PC-3 (cell line): ENCODE measurements around the gene LGI2. TPM values are rescaled to one million over a fixed set of nuclear protein-coding genes. Genes with fewer than 3 reads are reported as not detected.

ENCODE experiments used
- ATAC-seq: fragments of 200-7000 bp; cut with Tn5 transposase; 2 replicates; pipeline ENCODE4 v1.9.1; 2020; ENCODE audit warnings: mild to moderate bottlenecking, moderate library complexity
- BruUV-seq: library from RNA; stranded (reverse); fragments of 400-500 nt; replicated peaks from 2 replicates; lab custom pipeline; 2021; lab: Mats Ljungman, UMichigan
- CTCF ChIA-PET: fragments of 300-600 bp; sonication (Branson Sonifier 250); formaldehyde crosslinking; loops from one replicate; lab custom pipeline; 2022; ENCODE audit warnings: antibody characterized with exemption; lab: Charles Lee
- POLR2A ChIA-PET: fragments of 300-600 bp; sonication (Branson Sonifier 250); formaldehyde crosslinking; loops from one replicate; lab custom pipeline; 2022; ENCODE audit warnings: antibody characterized with exemption; ENCODE audit not compliant: unreplicated experiment; lab: Charles Lee
- DNase-seq: peaks from one replicate; pipeline ENCODE4 v3.0.0-alpha.2; 2015
- H2AFZ ChIP-seq: fragments of 300-600 bp; sonication (generic); 2 replicates; pipeline ENCODE4 v1.6.0; 2016; ENCODE audit warnings: antibody characterized with exemption, low read length
- H3F3A ChIP-seq: fragments of 300-600 bp; sonication (generic); one replicate; pipeline ENCODE4 v1.6.0; 2017; ENCODE audit warnings: antibody characterized with exemption, low read length, control low read depth, mild to moderate bottlenecking; ENCODE audit not compliant: unreplicated experiment
- H3K27ac ChIP-seq: fragments of 300-600 bp; sonication (generic); 2 replicates; pipeline ENCODE4 v1.5.1; 2016; ENCODE audit warnings: mild to moderate bottlenecking, low read length
- H3K27me3 ChIP-seq: fragments of 300-600 bp; sonication (generic); 2 replicates; pipeline ENCODE4 v1.6.1; 2016; ENCODE audit warnings: low read length, mixed read lengths
- H3K36me3 ChIP-seq: fragments of 300-600 bp; sonication (generic); 2 replicates; pipeline ENCODE4 v1.6.1; 2016; ENCODE audit warnings: low read depth, mixed run types, low read length, mixed read lengths
- H3K4me1 ChIP-seq: fragments of 300-600 bp; sonication (generic); 2 replicates; pipeline ENCODE4 v1.5.1; 2016; ENCODE audit warnings: low read length; ENCODE audit not compliant: insufficient read depth
- H3K4me2 ChIP-seq: fragments of 300-600 bp; sonication (generic); 2 replicates; pipeline ENCODE4 v1.6.0; 2016; ENCODE audit warnings: low read length
- H3K4me3 ChIP-seq: fragments of 300-600 bp; sonication (generic); 2 replicates; pipeline ENCODE4 v1.5.1; 2016; ENCODE audit warnings: mild to moderate bottlenecking, low read length, mixed read lengths
- H3K79me2 ChIP-seq: fragments of 300-600 bp; sonication (generic); 2 replicates; pipeline ENCODE4 v1.6.1; 2017; ENCODE audit warnings: low read length, mixed read lengths
- H3K9ac ChIP-seq: fragments of 300-600 bp; sonication (generic); 2 replicates; pipeline ENCODE4 v1.6.0; 2016; ENCODE audit warnings: mild to moderate bottlenecking, low read length
- H3K9me2 ChIP-seq: fragments of 300-600 bp; sonication (generic); replicated peaks from 2 replicates; pipeline ENCODE4 v1.6.1; 2016; ENCODE audit warnings: mixed run types, low read length, mixed read lengths
- H3K9me3 ChIP-seq: fragments of 300-600 bp; sonication (generic); 2 replicates; pipeline ENCODE4 v1.6.1; 2016; ENCODE audit warnings: low read length, mixed read lengths
- H4K20me1 ChIP-seq: fragments of 300-600 bp; sonication (generic); 2 replicates; pipeline ENCODE4 v1.6.1; 2016; ENCODE audit warnings: low read length, mixed read lengths
- CTCF ChIP-seq: fragments of 300-600 bp; sonication (generic); conservative IDR thresholded peaks from 2 replicates; pipeline ENCODE4 v1.5.1; 2017; ENCODE audit warnings: antibody characterized with exemption, low read depth, mild to moderate bottlenecking, low read length
- EZH2 ChIP-seq: fragments of 300-600 bp; sonication (generic); IDR thresholded peaks from one replicate; pipeline ENCODE4 v1.6.1; 2017; ENCODE audit warnings: antibody characterized with exemption, mild to moderate bottlenecking, low read length; ENCODE audit not compliant: unreplicated experiment
- EZH2phosphoT487 ChIP-seq: fragments of 300-600 bp; sonication (generic); IDR thresholded peaks from 2 replicates; pipeline ENCODE4 v1.6.1; 2018; ENCODE audit warnings: mild to moderate bottlenecking, antibody characterized with exemption, low read length, borderline replicate concordance
- intact Hi-C: fragments of 100-400 bp; cut with micrococcal nuclease; formaldehyde crosslinking; loops from 2 replicates; pipeline ENCODE4 v1.9.0; 2023
- total RNA-seq: library from RNA; depleted of rRNA; stranded (reverse); fragments of >200 nt; gene quantifications from 2 replicates; pipeline ENCODE4 v1.2.3, GENCODE V29; 2014

LGI2 gene
- total RNA-seq, 1 experiment from 2014 or later, result 0.18 TPM

- no peak overlapping the region for H3K4me3 ChIP-seq
- ChIA-PET CTCF (no interaction called here), POLR2A (no interaction called here)
- DNase-seq (no peak), ATAC-seq (no peak)
- no peaks in the 10 kb centered on the region for H4K20me1 ChIP-seq
- H3K9me2 ChIP-seq, result no peaks in the 10 kb centered on the region
- intact Hi-C loops, result no loop called here
- H3K36me3 ChIP-seq, result no peaks in the 10 kb centered on the region
- no peak for TF ChIP-seq EZH2
- TF ChIP-seq CTCF, result no peak
- TF ChIP-seq EZH2phosphoT487, result no peak
- no peak overlapping the region for H3K4me2 ChIP-seq
- H3K27ac ChIP-seq, result no peak overlapping the region
- peaks cover 26% of the 10 kb centered on the region for H3K4me1 ChIP-seq
- H3K79me2 ChIP-seq, result no peaks in the 10 kb centered on the region
- no TSS peak for BruUV-seq
- no peaks in the 10 kb centered on the region for H3K27me3 ChIP-seq
- H3F3A ChIP-seq, result no peaks in the 10 kb centered on the region
- H3K9me3 ChIP-seq, result no peaks in the 10 kb centered on the region
- no peak overlapping the region for H2AFZ ChIP-seq
- no peak overlapping the region for H3K9ac ChIP-seq
Measured at GRCh38 chr4:24969486-24969885, 61.3 kb downstream of the LGI2 start.

- Histone ChIP-seq H3K4me1 (peaks cover 21% of the 10 kb centered on the region), H3K9me2 (no peaks in the 10 kb centered on the region), H3K79me2 (no peaks in the 10 kb centered on the region), H4K20me1 (no peaks in the 10 kb centered on the region), H3K9me3 (no peaks in the 10 kb centered on the region), H3F3A (no peaks in the 10 kb centered on the region), H3K4me3 (no peak overlapping the region), H3K27ac (no peak overlapping the region), H3K9ac (no peak overlapping the region), H3K27me3 (no peaks in the 10 kb centered on the region), H3K4me2 (no peak overlapping the region), H3K36me3 (no peaks in the 10 kb centered on the region), H2AFZ (no peak overlapping the region)
- no peak for DNase-seq
- ChIA-PET CTCF (no interaction called here), POLR2A (no interaction called here)
- no peak for TF ChIP-seq EZH2
- TF ChIP-seq CTCF, result no peak
- no peak for TF ChIP-seq EZH2phosphoT487
- ATAC-seq, result no peak
- BruUV-seq, result no TSS peak
- intact Hi-C loops, result no loop called here
Measured at GRCh38 chr4:24968992-24969391, 61.8 kb downstream of the LGI2 start.

- no peak overlapping the region for H3K27ac ChIP-seq
- no peak overlapping the region for H3K4me3 ChIP-seq
- intact Hi-C loops, result no loop called here
- no peaks in the 10 kb centered on the region for H4K20me1 ChIP-seq
- no peaks in the 10 kb centered on the region for H3F3A ChIP-seq
- ATAC-seq (no peak), DNase-seq (no peak)
- ChIA-PET CTCF (no interaction called here), POLR2A (no interaction called here)
- no peak overlapping the region for H3K9ac ChIP-seq
- H3K9me2 ChIP-seq, result no peaks in the 10 kb centered on the region
- TF ChIP-seq EZH2phosphoT487, result no peak
- TF ChIP-seq EZH2, result no peak
- TF ChIP-seq CTCF, result no peak
- no peaks in the 10 kb centered on the region for H3K9me3 ChIP-seq
- H2AFZ ChIP-seq, result no peak overlapping the region
- no TSS peak for BruUV-seq
- no peaks in the 10 kb centered on the region for H3K27me3 ChIP-seq
- H3K4me1 ChIP-seq, result peaks cover 14% of the 10 kb centered on the region
- no peaks in the 10 kb centered on the region for H3K79me2 ChIP-seq
- no peak overlapping the region for H3K4me2 ChIP-seq
- no peaks in the 10 kb centered on the region for H3K36me3 ChIP-seq
Measured at GRCh38 chr4:24968278-24968677, 62.5 kb downstream of the LGI2 start.
